Stimulated activated CD4-positive, alpha-beta T cell treated with anti-CD3 and anti-CD28 coated beads, Interleukin-4, amount 100 ng/mL, for 1 hour (primary cell): ENCODE results near the gene STAB2.
"Not testable (repeated sequence)": the region's sequence is repeated elsewhere in the genome, so short reads cannot be mapped to it uniquely, and the experiment has no call there.

Experiments used
- DNase-seq: peaks from one replicate; pipeline ENCODE4 v3.0.0-alpha.2; 2020

STAB2 gene

DNA sequence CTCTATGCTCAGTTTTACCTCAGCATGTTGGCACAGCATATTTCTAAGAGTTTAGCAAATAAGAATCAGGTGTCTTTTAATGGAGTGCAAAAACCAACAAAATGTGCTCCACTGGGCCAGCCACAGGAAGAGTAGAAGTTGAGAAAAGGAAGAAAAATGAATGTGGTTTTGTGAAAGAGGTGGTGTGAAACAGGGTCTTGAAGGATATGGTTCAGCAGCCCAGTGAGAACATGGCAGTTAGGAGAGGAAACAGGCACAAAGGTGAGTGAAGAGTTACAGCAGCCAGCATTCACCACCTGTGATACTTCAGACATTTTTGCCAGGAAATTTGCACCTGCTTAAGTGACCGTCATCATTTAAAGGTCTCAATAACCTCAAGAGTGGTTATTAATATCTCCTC, 2.4 kb downstream of the STAB2 start:
- no peak for DNase-seq

- DNase-seq, result no peak
Measured at GRCh38 chr12:103590271-103590670, 3.2 kb downstream of the STAB2 start.

- no peak for DNase-seq
Measured at GRCh38 chr12:103596981-103597380, 9.9 kb downstream of the STAB2 start.

DNA sequence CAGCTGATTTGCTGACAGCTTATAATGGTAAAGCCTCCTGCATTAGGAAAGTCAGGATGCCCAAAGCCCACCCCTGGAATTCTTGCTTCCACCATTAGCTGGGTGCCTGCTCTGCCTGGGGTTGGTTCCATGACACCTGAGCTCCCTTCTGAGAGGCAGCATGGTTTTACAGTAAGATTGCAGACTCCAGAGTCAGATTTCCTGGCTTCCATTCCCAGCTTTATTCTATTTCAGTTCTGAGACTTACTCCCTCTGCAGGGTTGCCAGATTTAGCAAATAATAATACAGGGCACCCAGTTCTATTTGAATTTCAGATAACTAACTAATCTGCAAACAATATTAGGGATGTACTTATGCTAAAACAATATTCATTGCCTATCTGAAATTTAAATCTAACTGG, 12.2 kb downstream of the STAB2 start:
- no peak for DNase-seq

- DNase-seq, result no peak
Measured at GRCh38 chr12:103600967-103601728, 14.1 kb downstream of the STAB2 start.

DNA sequence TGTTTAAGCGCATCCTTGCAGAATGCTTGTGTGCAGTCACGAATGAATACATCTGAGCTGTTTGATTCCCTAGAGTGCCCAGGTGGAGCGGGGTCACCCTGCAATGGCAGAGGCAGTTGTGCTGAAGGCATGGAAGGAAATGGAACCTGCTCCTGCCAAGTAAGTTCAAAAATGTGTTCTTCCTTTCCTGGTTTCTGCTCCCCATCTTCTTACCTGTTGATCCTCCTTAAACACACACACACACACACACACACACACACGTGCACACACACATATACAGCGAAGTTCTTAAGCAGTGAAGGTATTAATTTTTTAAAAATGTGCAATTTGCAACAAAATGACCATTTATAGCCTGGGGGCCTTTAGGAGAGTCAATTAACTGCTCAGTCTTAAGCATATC, 33.3 kb downstream of the STAB2 start:
- DNase-seq, result no peak

DNA sequence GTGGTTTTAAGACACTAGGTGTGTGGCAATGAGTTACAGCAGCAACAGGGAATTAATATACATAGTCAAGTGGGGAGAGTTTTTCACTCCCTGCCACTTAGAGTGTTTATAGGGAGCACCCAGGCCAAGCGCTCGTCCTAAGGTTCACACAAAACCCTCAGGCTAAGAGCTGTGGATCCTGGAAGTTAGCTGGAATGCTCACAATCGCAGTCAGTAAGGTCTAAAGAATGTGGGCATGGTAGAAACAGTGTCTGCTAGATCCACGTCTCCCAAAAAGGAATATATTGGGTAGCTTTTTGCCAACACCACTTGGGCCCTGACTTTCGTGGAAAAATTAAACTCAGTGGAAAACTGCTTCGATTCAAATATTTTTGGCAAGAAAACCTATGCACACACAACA, 36.6 kb downstream of the STAB2 start:
- no peak for DNase-seq

GRCh38 chr12:103626498-103626897, 39.4 kb downstream of the STAB2 start:
- no peak for DNase-seq

GRCh38 chr12:103627189-103627855, 40.2 kb downstream of the STAB2 start:
- DNase-seq, result no peak

DNA sequence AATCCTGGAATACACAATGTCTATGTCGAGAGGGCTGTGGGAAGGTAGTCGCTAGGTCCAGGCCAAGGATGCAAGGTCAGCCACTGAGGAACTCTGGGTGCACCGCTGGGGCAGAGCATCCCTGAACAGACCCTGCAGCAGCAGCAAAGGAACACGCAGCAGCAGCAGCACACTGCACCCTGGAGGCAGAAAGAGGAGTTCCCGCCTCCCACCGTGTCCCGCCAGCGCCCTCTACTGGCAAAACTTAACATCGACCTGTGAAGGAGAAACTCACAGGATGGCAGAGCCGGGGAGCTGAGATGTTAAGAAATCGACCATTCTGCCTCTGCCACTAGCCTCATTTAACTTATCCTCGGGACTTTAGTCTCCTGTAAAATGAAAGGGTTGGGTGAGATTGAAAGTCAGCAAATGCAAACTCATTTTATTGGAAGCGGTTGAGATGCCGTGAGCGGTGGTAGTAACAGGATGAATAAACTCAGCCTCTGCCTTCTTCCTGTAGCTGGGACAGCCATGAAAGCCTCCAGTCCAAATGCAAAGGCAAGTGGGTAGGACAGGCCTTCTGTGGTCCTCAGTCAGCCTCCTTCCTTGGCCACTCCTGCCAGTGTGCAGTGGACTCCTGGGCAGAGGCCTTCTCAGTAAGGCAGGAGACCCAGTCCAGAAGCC, 45.6 kb downstream of the STAB2 start:
- peak; percentile 11 for DNase-seq

GRCh38 chr12:103634732-103635131, 47.7 kb downstream of the STAB2 start:
- DNase-seq, result no peak

DNA sequence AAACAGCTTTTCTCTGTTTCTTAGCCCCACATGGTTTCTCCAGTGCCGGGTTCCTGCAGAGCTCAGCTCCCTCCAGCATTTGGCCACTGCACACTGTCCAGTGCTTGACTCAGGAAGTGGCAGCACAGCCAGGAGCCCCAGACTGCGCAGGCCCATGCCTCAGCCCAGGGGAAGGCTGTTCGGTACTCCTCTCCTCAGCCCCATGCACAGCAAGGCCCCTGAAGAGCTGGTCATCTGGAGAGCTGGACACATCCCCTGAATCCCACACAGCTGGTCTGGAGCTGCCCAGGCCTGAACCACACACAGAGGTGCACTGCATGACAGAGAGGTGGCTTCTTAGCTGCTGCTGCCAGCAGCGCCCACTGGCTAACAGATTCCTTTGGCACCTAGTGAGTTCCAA, 48.3 kb downstream of the STAB2 start:
- no peak for DNase-seq

DNA sequence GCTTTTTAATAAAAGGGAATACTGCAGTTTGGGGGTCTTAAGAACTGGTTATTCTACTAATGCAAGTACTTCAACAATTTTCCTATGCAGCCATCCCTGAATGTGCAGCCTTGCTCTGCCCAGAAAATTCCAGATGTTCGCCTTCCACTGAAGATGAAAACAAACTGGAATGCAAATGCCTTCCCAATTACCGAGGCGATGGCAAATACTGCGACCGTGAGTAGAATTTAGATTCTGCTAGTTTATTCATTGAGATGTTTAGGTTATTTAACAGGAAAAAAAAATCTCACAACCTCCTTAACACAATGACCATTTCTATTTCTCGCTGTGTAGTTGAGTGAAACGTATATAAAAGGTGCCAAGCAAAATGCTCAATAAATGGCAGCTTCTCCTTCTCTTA, 49.9 kb downstream of the STAB2 start:
- no peak for DNase-seq

- no peak for DNase-seq
Measured at GRCh38 chr12:103637429-103637828, 50.4 kb downstream of the STAB2 start.

GRCh38 chr12:103639983-103640382, 52.9 kb downstream of the STAB2 start:
- no peak for DNase-seq

DNA sequence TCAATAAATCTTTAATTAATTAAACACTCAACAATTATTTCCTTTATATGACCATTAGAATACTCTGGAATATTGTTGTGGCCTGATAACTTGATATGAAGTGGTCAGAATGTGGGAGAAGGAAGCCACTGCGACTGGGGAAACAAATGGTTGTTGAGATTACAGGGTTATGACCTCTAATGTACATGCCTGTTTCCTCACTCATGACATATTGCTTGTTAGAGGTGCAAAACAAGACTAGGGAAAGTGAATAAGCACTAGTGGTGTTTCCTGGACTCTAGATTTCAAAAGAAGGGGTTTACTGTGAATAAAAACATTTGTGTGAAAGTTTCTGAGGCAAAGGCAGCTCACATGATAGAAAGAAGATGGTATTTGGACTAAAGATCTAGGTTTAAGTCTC, 53.3 kb downstream of the STAB2 start:
- no peak for DNase-seq

- no peak for DNase-seq
Measured at GRCh38 chr12:103640831-103641230, 53.8 kb downstream of the STAB2 start.

- DNase-seq, result no peak
Measured at GRCh38 chr12:103642240-103642864, 55.3 kb downstream of the STAB2 start.

DNA sequence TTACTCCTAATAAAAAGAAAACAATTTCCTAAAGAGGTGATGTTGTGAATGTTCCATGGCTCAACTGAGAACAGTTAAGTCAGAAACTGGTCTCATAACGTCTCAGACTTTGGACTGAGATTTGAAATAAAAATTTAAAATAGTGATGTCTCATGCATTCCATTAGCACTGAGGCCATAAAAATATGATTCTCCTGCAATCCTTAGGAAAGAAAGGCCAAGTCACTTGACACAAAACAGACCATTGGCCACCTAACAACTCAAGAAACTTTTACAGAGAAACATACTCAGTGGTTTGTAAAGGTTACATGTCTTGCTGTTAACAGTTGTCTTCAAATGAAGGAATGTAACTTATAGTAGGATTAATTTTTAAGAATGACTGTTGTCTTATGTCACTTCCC, 58.1 kb downstream of the STAB2 start:
- DNase-seq, result no peak

DNA sequence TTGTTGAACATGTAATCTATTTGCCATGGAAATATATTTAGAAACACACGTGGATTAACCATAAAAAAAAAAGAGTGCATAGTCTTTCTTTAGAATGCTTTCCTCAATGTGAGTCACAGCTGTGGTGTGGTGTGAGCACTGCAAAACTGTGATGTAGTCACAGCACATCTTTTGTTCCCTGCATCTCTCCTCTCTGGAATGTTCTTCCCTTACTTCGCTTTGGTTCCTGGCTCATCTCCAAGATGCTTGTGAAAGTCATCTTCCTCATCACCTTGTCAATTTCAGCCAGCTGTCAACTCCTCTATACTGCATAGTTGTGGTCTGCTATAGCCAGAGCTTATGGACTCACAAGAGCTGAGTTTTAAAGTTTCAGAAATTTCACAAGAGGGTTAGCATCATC, 60.2 kb downstream of the STAB2 start:
- no peak for DNase-seq

- no peak for DNase-seq
Measured at GRCh38 chr12:103652808-103653207, 65.7 kb downstream of the STAB2 start.

- DNase-seq, result not testable (repeated sequence)
Measured at GRCh38 chr12:103653568-103654173, 66.6 kb downstream of the STAB2 start.

- DNase-seq, result no peak
Measured at GRCh38 chr12:103654816-103655215, 67.7 kb downstream of the STAB2 start.
